RWPE2 (cell line): ENCODE data around the gene SAMD3.
"Not testable (repeated sequence)": the region's sequence is repeated elsewhere in the genome, so short reads cannot be mapped to it uniquely, and the experiment has no call there.

Experiments used
- ATAC-seq: fragments of 200-7000 bp; cut with Tn5 transposase; 3 replicates; pipeline ENCODE4 v1.9.1; 2021; ENCODE audit warnings: low read depth
- DNase-seq: peaks from one replicate; pipeline ENCODE4 v3.0.0-alpha.2; 2020; ENCODE audit warnings: low spot score
- H3K27ac ChIP-seq: fragments of 450-650 bp; 2 replicates; pipeline ENCODE4 v1.5.1; 2017; ENCODE audit warnings: mild to moderate bottlenecking; ENCODE audit not compliant: poor library complexity, severe bottlenecking
- H3K27me3 ChIP-seq: fragments of 250-450 bp; sonication (Bioruptor Pico); 2 replicates; pipeline ENCODE4 v1.5.1; 2021; ENCODE audit warnings: mild to moderate bottlenecking, moderate library complexity; ENCODE audit not compliant: insufficient read depth, poor library complexity, severe bottlenecking
- H3K36me3 ChIP-seq: fragments of 250-450 bp; sonication (Bioruptor Pico); 2 replicates; pipeline ENCODE4 v1.5.1; 2020; ENCODE audit warnings: low read depth, mild to moderate bottlenecking, moderate library complexity
- H3K4me1 ChIP-seq: fragments of 250-450 bp; sonication (Bioruptor Pico); 2 replicates; pipeline ENCODE4 v1.5.1; 2021; ENCODE audit warnings: mild to moderate bottlenecking, moderate library complexity; ENCODE audit not compliant: insufficient read depth, poor library complexity, severe bottlenecking
- H3K4me3 ChIP-seq: fragments of 250-450 bp; sonication (Bioruptor Pico); 2 replicates; pipeline ENCODE4 v1.5.1; 2021; ENCODE audit warnings: mild to moderate bottlenecking, moderate library complexity; ENCODE audit not compliant: severe bottlenecking
- H3K9me3 ChIP-seq: fragments of 250-450 bp; sonication (Bioruptor Pico); 2 replicates; pipeline ENCODE4 v1.5.1; 2021; ENCODE audit warnings: mild to moderate bottlenecking, moderate library complexity; ENCODE audit not compliant: severe bottlenecking
- CTCF ChIP-seq: fragments of 450-650 bp; IDR thresholded peaks from one replicate; pipeline ENCODE4 v1.5.1; 2017; ENCODE audit warnings: mild to moderate bottlenecking, moderate library complexity; ENCODE audit not compliant: poor library complexity, severe bottlenecking

Gene SAMD3

GRCh38 chr6:130222775-130223174 is at the start of gene SAMD3:
Gene SAMD3, minus strand, starts transcription at chr6:130222951. Its CDS starts 7,678 bp downstream, at chr6:130215273.
- Histone ChIP-seq H3K36me3 (no peaks in the 10 kb centered on the region), H3K9me3 (no peaks in the 10 kb centered on the region), H3K4me3 (no peak within 1 kb of the TSS), H3K27me3 (no peaks in the 10 kb centered on the region), H3K4me1 (no peaks in the 10 kb centered on the region), H3K27ac (no peak within 1 kb of the TSS)
- no peak for TF ChIP-seq CTCF
- DNase-seq (no peak), ATAC-seq (no peak)

- DNase-seq (no peak), ATAC-seq (no peak)
- H3K27ac ChIP-seq: no peak overlapping the region
- H3K27me3 ChIP-seq: no peaks in the 10 kb centered on the region
- H3K9me3 ChIP-seq: peaks cover 4% of the 10 kb centered on the region
- no peak overlapping the region for H3K4me3 ChIP-seq
- H3K36me3 ChIP-seq: no peaks in the 10 kb centered on the region
- TF ChIP-seq CTCF: no peak
- H3K4me1 ChIP-seq: no peaks in the 10 kb centered on the region
Observed at GRCh38 chr6:130269969-130270635, 47.4 kb upstream of the SAMD3 start.

- not testable (repeated sequence) for H3K9me3 ChIP-seq, ATAC-seq, DNase-seq
Observed at GRCh38 chr6:130265553-130265952, 42.8 kb upstream of the SAMD3 start.

GRCh38 chr6:130262008-130262407 is 39.3 kb upstream of the SAMD3 start:
- Histone ChIP-seq H3K27ac (no peak overlapping the region), H3K4me3 (no peak overlapping the region)

More at GRCh38 chr6:130265553-130265952, 42.8 kb upstream of the SAMD3 start:
- H3K27me3 ChIP-seq, H3K36me3 ChIP-seq, H3K4me1 ChIP-seq, H3K27ac ChIP-seq, H3K4me3 ChIP-seq: not testable (repeated sequence)

GRCh38 chr6:130261558-130261957 is 38.8 kb upstream of the SAMD3 start:
- not testable (repeated sequence) for ATAC-seq, H3K4me3 ChIP-seq

More at GRCh38 chr6:130262008-130262407, 39.3 kb upstream of the SAMD3 start:
- H3K36me3 ChIP-seq: no peaks in the 10 kb centered on the region
- H3K4me1 ChIP-seq: no peaks in the 10 kb centered on the region
- DNase-seq (no peak), ATAC-seq (no peak)
- no peaks in the 10 kb centered on the region for H3K27me3 ChIP-seq
- no peaks in the 10 kb centered on the region for H3K9me3 ChIP-seq
- no peak for TF ChIP-seq CTCF

GRCh38 chr6:130260614-130261241 is 38.0 kb upstream of the SAMD3 start:
- not testable (repeated sequence) for H3K27me3 ChIP-seq, H3K27ac ChIP-seq, DNase-seq, H3K4me1 ChIP-seq, H3K9me3 ChIP-seq, H3K36me3 ChIP-seq, ATAC-seq, H3K4me3 ChIP-seq

More at GRCh38 chr6:130261558-130261957, 38.8 kb upstream of the SAMD3 start:
- not testable (repeated sequence) for H3K4me1 ChIP-seq, H3K27ac ChIP-seq, DNase-seq, H3K27me3 ChIP-seq, H3K9me3 ChIP-seq, H3K36me3 ChIP-seq

GRCh38 chr6:130260050-130260462 is 37.3 kb upstream of the SAMD3 start:
- not testable (repeated sequence) for H3K9me3 ChIP-seq, H3K27me3 ChIP-seq, H3K4me3 ChIP-seq, DNase-seq, H3K4me1 ChIP-seq, H3K27ac ChIP-seq, H3K36me3 ChIP-seq, ATAC-seq
